K562 (cell line): Measurements from ENCODE around the gene DTNBP1. TPM values are rescaled to one million over a fixed set of nuclear protein-coding genes. Genes with fewer than 3 reads are reported as not detected.

Experiments used
- ARHGAP35 ChIP-seq: fragments of 450-650 bp; IDR thresholded peaks from 2 replicates; pipeline ENCODE4 v1.6.1; 2018; ENCODE audit not compliant: partially characterized antibody
- BRD4 ChIP-seq: fragments of 200-600 bp; sonication (generic); IDR thresholded peaks from 2 replicates; pipeline ENCODE4 v1.6.1; 2017; ENCODE audit warnings: inconsistent platforms
- BRF1 ChIP-seq: IDR thresholded peaks from 3 replicates; pipeline ENCODE4 v1.6.1; 2011; ENCODE audit warnings: borderline replicate concordance, mild to moderate bottlenecking; ENCODE audit not compliant: insufficient read length; ENCODE audit errors: extremely low read depth
- CHD1 ChIP-seq: fragments of 200-600 bp; sonication (generic); IDR thresholded peaks from one replicate; pipeline ENCODE4 v1.6.1; 2012; ENCODE audit warnings: mild to moderate bottlenecking, moderate library complexity, low read length, inconsistent platforms
- DDX20 ChIP-seq: fragments of 450-650 bp; IDR thresholded peaks from 2 replicates; pipeline ENCODE4 v1.6.1; 2016; ENCODE audit warnings: missing genetic modification characterization, low read depth, mild to moderate bottlenecking, missing compliant biosample characterization, moderate library complexity
- EGR1 ChIP-seq: fragments of 450-650 bp; conservative IDR thresholded peaks from 2 replicates; pipeline ENCODE4 v1.6.1; 2017; ENCODE audit warnings: mild to moderate bottlenecking
- FOS ChIP-seq: IDR thresholded peaks from 3 replicates; pipeline ENCODE4 v1.6.1; 2011; ENCODE audit not compliant: insufficient read length; ENCODE audit errors: extremely low read depth
- GABPB2 ChIP-seq: fragments of 250-450 bp; sonication (Bioruptor Pico); conservative IDR thresholded peaks from 2 replicates; pipeline ENCODE4 v1.5.1; 2021; ENCODE audit warnings: mild to moderate bottlenecking
- HIVEP1 ChIP-seq: fragments of 250-450 bp; sonication (Bioruptor Pico); IDR thresholded peaks from 2 replicates; pipeline ENCODE4 v1.4.0; 2020; ENCODE audit warnings: mild to moderate bottlenecking
- KAT2B ChIP-seq: IDR thresholded peaks from one replicate; pipeline ENCODE4 v1.6.1; 2012; ENCODE audit warnings: low read depth, mild to moderate bottlenecking, control low read depth, inconsistent platforms, low read length, moderate library complexity
- LARP7 ChIP-seq: fragments of 450-650 bp; IDR thresholded peaks from 2 replicates; pipeline ENCODE4 v1.6.1; 2016
- NFIX ChIP-seq: fragments of 250-450 bp; sonication (Bioruptor Pico); IDR thresholded peaks from 2 replicates; pipeline ENCODE4 v1.4.0; 2020; ENCODE audit warnings: low read depth, mild to moderate bottlenecking, moderate library complexity
- NR0B1 ChIP-seq: fragments of 450-650 bp; IDR thresholded peaks from one replicate; pipeline ENCODE4 v1.6.1; 2018; ENCODE audit warnings: mild to moderate bottlenecking, moderate library complexity; ENCODE audit not compliant: partially characterized antibody
- NR3C1 ChIP-seq: sonication (generic); formaldehyde crosslinking; IDR thresholded peaks from 2 replicates; pipeline ENCODE4 v1.8.1; 2022; ENCODE audit warnings: missing genetic modification reagents
- PTBP1 ChIP-seq: fragments of 200-400 bp; formaldehyde crosslinking; IDR thresholded peaks from 2 replicates; pipeline ENCODE4 v1.6.1; 2017; ENCODE audit warnings: low read depth, low read length
- PTTG1 ChIP-seq: fragments of 450-650 bp; IDR thresholded peaks from 2 replicates; pipeline ENCODE4 v1.6.1; 2016; ENCODE audit warnings: low read depth, mild to moderate bottlenecking, missing genetic modification characterization, missing compliant biosample characterization
- SP1 ChIP-seq: sonication (generic); formaldehyde crosslinking; IDR thresholded peaks from 2 replicates; pipeline ENCODE4 v1.8.1; 2022; ENCODE audit warnings: mild to moderate bottlenecking, missing genetic modification reagents
- ZBTB34 ChIP-seq: fragments of 250-450 bp; sonication (Bioruptor Pico); IDR thresholded peaks from 2 replicates; pipeline ENCODE4 v1.8.0; 2021; ENCODE audit warnings: mild to moderate bottlenecking, moderate library complexity
- ZNF280B ChIP-seq: fragments of 250-450 bp; sonication (Bioruptor Pico); IDR thresholded peaks from 2 replicates; pipeline ENCODE4 v1.5.1; 2021; ENCODE audit warnings: mild to moderate bottlenecking
- ZNF445 ChIP-seq: fragments of 250-450 bp; sonication (Bioruptor Pico); IDR thresholded peaks from 2 replicates; pipeline ENCODE4 v1.4.0; 2020; ENCODE audit warnings: low read depth, mild to moderate bottlenecking, moderate library complexity
- ZNF583 ChIP-seq: fragments of 250-450 bp; sonication (Bioruptor Pico); IDR thresholded peaks from 2 replicates; pipeline ENCODE4 v1.4.0; 2020
- ZNF586 ChIP-seq: fragments of 450-650 bp; formaldehyde crosslinking; conservative IDR thresholded peaks from 2 replicates; pipeline ENCODE4 v1.4.0; 2020; ENCODE audit warnings: mild to moderate bottlenecking, moderate library complexity
- polyA plus RNA-seq, 8 experiments: library from polyadenylated mRNA; depleted of rRNA in 4 of 8; stranded (reverse) in 5 of 8; unstranded in 3 of 8; fragments of >200 nt; fragmentation: Nextera tagmentation in 2 of 8; fragmentation: Illumina TruSeq in 1 of 8; extraction: Ambion mirVana in 2 of 8; extraction: Trizol in 1 of 8; gene quantifications; 2 replicates each; pipeline versions ENCODE4 v1.2.1 to v1.2.3, GENCODE V29; 2011 to 2014; ENCODE audit warnings: inconsistent platforms in 1 of 8, missing spikeins in 1 of 8
- total RNA-seq, 7 experiments: library from RNA; depleted of rRNA in 6 of 7; stranded (reverse); fragments of >200 nt in 6 of 7; fragmentation: Illumina TruSeq in 2 of 7; extraction: Trizol in 2 of 7; gene quantifications; 2 replicates each; pipeline versions ENCODE4 v1.2.1 to v1.2.3, GENCODE V29; 2011 to 2021; ENCODE audit warnings: low replicate concordance in 1 of 7
- TF ChIP-seq, protein P1 (sequence below): sonication (generic); formaldehyde crosslinking; IDR thresholded peaks from 2 replicates; pipeline ENCODE4 v1.8.0; 2022; ENCODE audit warnings: missing genetic modification reagents, mild to moderate bottlenecking, moderate library complexity, borderline replicate concordance
- TF ChIP-seq, protein P2 (sequence below): fragments of 450-650 bp; formaldehyde crosslinking; IDR thresholded peaks from 2 replicates; pipeline ENCODE4 v1.4.0; 2022; ENCODE audit warnings: mild to moderate bottlenecking, moderate library complexity

The DTNBP1 gene
- total and polyA plus RNA-seq, 9 of the 15 experiments (the other 6 are each of a cell fraction or from before 2014, with no cell fraction given) = 16.7 to 54.5 (median 21.4) TPM

GRCh38 chr6:15481390-15482291 lies 181.2 kb downstream of the DTNBP1 start (continued):
- TF ChIP-seq NR0B1 (no peak), GABPB2 (no peak), FOS (no peak), HIVEP1 (CRISPR knock-in tag) (no peak), LARP7 (no peak), BRD4 (no peak), ARHGAP35 (no peak), EGR1 (no peak), DDX20 (tag) (no peak), NR3C1 (CRISPR knock-in tag) (no peak), ZNF445 (CRISPR knock-in tag) (no peak), CHD1 (no peak), ZNF583 (CRISPR knock-in tag) (no peak), NFIX (CRISPR knock-in tag) (no peak), ZNF586 (CRISPR knock-in tag) (no peak), SP1 (CRISPR knock-in tag) (no peak; the same call in 1 of the 2 replicates), ZNF280B (CRISPR knock-in tag) (no peak), KAT2B (no peak), BRF1 (no peak), PTTG1 (no peak), ZBTB34 (CRISPR knock-in tag) (no peak), PTBP1 (no peak)
- TF ChIP-seq, protein P1, sequence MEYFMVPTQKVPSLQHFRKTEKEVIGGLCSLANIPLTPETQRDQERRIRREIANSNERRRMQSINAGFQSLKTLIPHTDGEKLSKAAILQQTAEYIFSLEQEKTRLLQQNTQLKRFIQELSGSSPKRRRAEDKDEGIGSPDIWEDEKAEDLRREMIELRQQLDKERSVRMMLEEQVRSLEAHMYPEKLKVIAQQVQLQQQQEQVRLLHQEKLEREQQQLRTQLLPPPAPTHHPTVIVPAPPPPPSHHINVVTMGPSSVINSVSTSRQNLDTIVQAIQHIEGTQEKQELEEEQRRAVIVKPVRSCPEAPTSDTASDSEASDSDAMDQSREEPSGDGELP = peak; percentile 58; the same call in 1 of the 2 replicates
- TF ChIP-seq, protein P2, sequence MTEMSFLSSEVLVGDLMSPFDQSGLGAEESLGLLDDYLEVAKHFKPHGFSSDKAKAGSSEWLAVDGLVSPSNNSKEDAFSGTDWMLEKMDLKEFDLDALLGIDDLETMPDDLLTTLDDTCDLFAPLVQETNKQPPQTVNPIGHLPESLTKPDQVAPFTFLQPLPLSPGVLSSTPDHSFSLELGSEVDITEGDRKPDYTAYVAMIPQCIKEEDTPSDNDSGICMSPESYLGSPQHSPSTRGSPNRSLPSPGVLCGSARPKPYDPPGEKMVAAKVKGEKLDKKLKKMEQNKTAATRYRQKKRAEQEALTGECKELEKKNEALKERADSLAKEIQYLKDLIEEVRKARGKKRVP = no peak
